ENCODE data around the gene SLC6A17. TPM values are rescaled to one million over a fixed set of nuclear protein-coding genes. Genes with fewer than 3 reads are reported as not detected.

SLC6A17 gene
- total RNA-seq, 1 donor from 2014 or later: 0.11 TPM

GRCh38 chr1:110250749-110251148, 100.5 kb downstream of the SLC6A17 start:
- no peak for DNase-seq (ENCODE audit: low spot score in 2 of 2)
- no peaks in the 10 kb centered on the region for H3K9me3 ChIP-seq
- intact Hi-C loops (cut with DNase I): no loop called here
- no peak overlapping the region for H3K4me3 ChIP-seq
- H3K36me3 ChIP-seq: no peaks in the 10 kb centered on the region
- no peaks in the 10 kb centered on the region for H3K27me3 ChIP-seq
- H3K4me1 ChIP-seq: no peaks in the 10 kb centered on the region
- no peak overlapping the region for H3K27ac ChIP-seq
- no peak for TF ChIP-seq CTCF (IDR thresholded peaks at IDR 0.05)

Other genes with a start within 250 kb of the SLC6A17 start
- 140 TPM for gene CSF1, start 239.6 kb upstream of the SLC6A17 start, total RNA-seq
- gene AHCYL1, start 165.7 kb upstream of the SLC6A17 start, total RNA-seq: 49.1 TPM
- gene STRIP1, start 115.9 kb upstream of the SLC6A17 start, total RNA-seq: 20.0 TPM
- gene ALX3, start 79.8 kb upstream of the SLC6A17 start, total RNA-seq: not detected
- gene UBL4B, start 38.1 kb upstream of the SLC6A17 start, total RNA-seq: not detected
- gene KCNC4, start 59.8 kb downstream of the SLC6A17 start, total RNA-seq: 8.4 TPM
- gene RBM15, start 188.9 kb downstream of the SLC6A17 start, total RNA-seq: 13.6 TPM
- 5.6 TPM for gene SLC16A4, start 240.5 kb downstream of the SLC6A17 start, total RNA-seq

Measured in ascending aorta (tissue), 2 donors.